Calu3 (cell line): Measurements from ENCODE around the gene KLHL2. TPM values are rescaled to one million over a fixed set of nuclear protein-coding genes. Genes with fewer than 3 reads are reported as not detected.

Source experiments
- BruUV-seq: library from RNA; stranded (reverse); fragments of 400-500 nt; replicated peaks from 2 replicates; lab custom pipeline; 2021; lab: Mats Ljungman, UMichigan
- CTCF ChIA-PET: fragments of 300-600 bp; sonication (Branson Sonifier 250); formaldehyde crosslinking; loops from one replicate; lab custom pipeline; 2022; ENCODE audit warnings: antibody characterized with exemption; lab: Charles Lee
- DNase-seq: peaks from one replicate; pipeline ENCODE4 v3.0.0; 2022
- H3K27ac Mint-ChIP-seq: one replicate; pipeline ENCODE4 v1.8.0; 2022; ENCODE audit warnings: mixed read lengths; ENCODE audit not compliant: unreplicated experiment
- H3K27me3 Mint-ChIP-seq: one replicate; pipeline ENCODE4 v1.8.0; 2022; ENCODE audit warnings: mixed read lengths; ENCODE audit not compliant: unreplicated experiment
- H3K36me3 Mint-ChIP-seq: one replicate; pipeline ENCODE4 v1.8.0; 2022; ENCODE audit warnings: mild to moderate bottlenecking, moderate library complexity, mixed read lengths; ENCODE audit not compliant: insufficient read depth, unreplicated experiment
- H3K4me1 Mint-ChIP-seq: one replicate; pipeline ENCODE4 v1.8.0; 2022; ENCODE audit warnings: mild to moderate bottlenecking, low read depth, mixed read lengths; ENCODE audit not compliant: unreplicated experiment
- H3K4me3 Mint-ChIP-seq: one replicate; pipeline ENCODE4 v1.8.0; 2022; ENCODE audit warnings: mild to moderate bottlenecking, low read depth, moderate library complexity, mixed read lengths; ENCODE audit not compliant: unreplicated experiment
- H3K9me3 Mint-ChIP-seq: one replicate; pipeline ENCODE4 v1.8.0; 2022; ENCODE audit warnings: low read depth, mixed read lengths; ENCODE audit not compliant: unreplicated experiment
- CTCF ChIP-seq: fragments of 200-600 bp; IDR thresholded peaks from one replicate; pipeline ENCODE4 v1.8.0; 2022; ENCODE audit warnings: antibody characterized with exemption; ENCODE audit not compliant: unreplicated experiment
- intact Hi-C: fragments of 100-400 bp; cut with micrococcal nuclease; formaldehyde crosslinking; loops from one replicate; pipeline ENCODE4 v1.10.0; 2022; ENCODE audit not compliant: unreplicated experiment
- total RNA-seq: library from RNA; stranded (reverse); gene quantifications from 2 replicates; pipeline ENCODE4 v1.2.3, GENCODE V29; 2022

The KLHL2 gene
- total RNA-seq, 1 experiment from 2014 or later: 12.9 TPM

- Mint-ChIP-seq H3K4me1 (peaks cover 19% of the 10 kb centered on the region), H3K27ac (peak overlapping the region; percentile 14), H3K4me3 (no peak overlapping the region), H3K36me3 (no peaks in the 10 kb centered on the region), H3K27me3 (no peaks in the 10 kb centered on the region), H3K9me3 (no peaks in the 10 kb centered on the region)
- intact Hi-C loops: loop anchor here (5.0 kb wide), 1 partner anchor 128 kb away; the partner anchor contains the start of gene MSMO1
- peak; percentile 33 for DNase-seq
- BruUV-seq: no TSS peak
- CTCF ChIA-PET: no interaction called here
- no peak for TF ChIP-seq CTCF
These were observed 7.6 kb upstream of the KLHL2 start for GRCh38 chr4:165199722-165200121.

DNA sequence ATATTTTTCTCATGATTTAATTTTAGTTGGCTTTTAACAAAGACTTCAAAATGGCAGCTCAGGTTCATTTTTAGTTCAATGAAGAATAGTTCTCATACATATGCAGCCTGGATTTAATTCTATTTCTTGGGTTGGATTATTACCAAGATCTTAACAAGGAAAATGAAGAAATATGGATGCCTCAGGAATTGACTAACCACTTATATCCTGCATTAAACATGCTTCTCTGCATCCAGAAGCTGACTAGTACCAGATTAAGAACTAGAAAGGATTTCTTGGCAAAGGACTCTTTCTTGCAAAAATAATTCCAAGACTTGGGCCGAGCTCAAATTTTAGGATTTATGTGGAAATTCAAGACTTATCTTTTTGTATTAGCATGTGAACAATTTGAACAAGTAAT lies 5.6 kb upstream of the KLHL2 start:
- Mint-ChIP-seq H3K27ac (no peak overlapping the region), H3K9me3 (no peaks in the 10 kb centered on the region), H3K4me3 (no peak overlapping the region), H3K36me3 (no peaks in the 10 kb centered on the region), H3K27me3 (no peaks in the 10 kb centered on the region), H3K4me1 (peaks cover 34% of the 10 kb centered on the region)
- BruUV-seq: no TSS peak
- intact Hi-C loops: loop anchor here (5.0 kb wide), 1 partner anchor 125 kb away; the partner anchor contains the start of gene MSMO1
- TF ChIP-seq CTCF: no peak
- no peak for DNase-seq
- CTCF ChIA-PET: no interaction called here

- peaks cover 7% of the 10 kb centered on the region for H3K36me3 Mint-ChIP-seq
- CTCF ChIA-PET: no interaction called here
- no peaks in the 10 kb centered on the region for H3K9me3 Mint-ChIP-seq
- H3K27me3 Mint-ChIP-seq: no peaks in the 10 kb centered on the region
- H3K27ac Mint-ChIP-seq: no peak overlapping the region
- H3K4me3 Mint-ChIP-seq: no peak overlapping the region
- peaks cover 40% of the 10 kb centered on the region for H3K4me1 Mint-ChIP-seq
- no peak for DNase-seq
- BruUV-seq: no TSS peak
- intact Hi-C loops: loop anchor here (5.0 kb wide), 1 partner anchor 124 kb away; the partner anchor contains the start of gene MSMO1
- TF ChIP-seq CTCF: no peak
These were observed 3.6 kb upstream of the KLHL2 start for GRCh38 chr4:165203541-165204461.

GRCh38 chr4:165204462-165204830 lies 2.9 kb upstream of the KLHL2 start:
- Mint-ChIP-seq H3K27ac (no peak overlapping the region), H3K9me3 (no peaks in the 10 kb centered on the region), H3K27me3 (no peaks in the 10 kb centered on the region), H3K36me3 (peaks cover 7% of the 10 kb centered on the region), H3K4me3 (no peak overlapping the region), H3K4me1 (peaks cover 45% of the 10 kb centered on the region)
- no peak for TF ChIP-seq CTCF
- intact Hi-C loops: loop anchor here (5.0 kb wide), 1 partner anchor 123 kb away; the partner anchor contains the start of gene MSMO1
- CTCF ChIA-PET: no interaction called here
- BruUV-seq: no TSS peak
- DNase-seq: peak; percentile 2
